Measurements from ENCODE around the gene CLDN20. TPM values are rescaled to one million over a fixed set of nuclear protein-coding genes. Genes with fewer than 3 reads are reported as not detected.
A peak's percentile ranks its signal among the peaks of the same experiment; 100 is the strongest.

The CLDN20 gene
- polyA plus RNA-seq, 1 donor, result 0.76 TPM

GRCh38 chr6:155245193-155245592 lies 18.6 kb upstream of the CLDN20 start:
- DNase-seq (ENCODE audit: low read depth), result no peak

- DNase-seq (ENCODE audit: low read depth), result no peak
Observed at GRCh38 chr6:155245831-155246230, 18.0 kb upstream of the CLDN20 start.

- no peak for DNase-seq (ENCODE audit: low read depth)
Observed at GRCh38 chr6:155246825-155247224, 17.0 kb upstream of the CLDN20 start.

- DNase-seq (ENCODE audit: low read depth), result no peak
Observed at GRCh38 chr6:155247618-155248007, 16.2 kb upstream of the CLDN20 start.

GRCh38 chr6:155248008-155249001 lies 15.5 kb upstream of the CLDN20 start:
- peak; percentile 16 for DNase-seq (ENCODE audit: low read depth)

- no peak for DNase-seq (ENCODE audit: low read depth)
Observed at GRCh38 chr6:155250701-155251381, 13.0 kb upstream of the CLDN20 start.

GRCh38 chr6:155252581-155252980 lies 11.2 kb upstream of the CLDN20 start:
- no peak for DNase-seq (ENCODE audit: low read depth)

GRCh38 chr6:155253337-155253736 lies 10.5 kb upstream of the CLDN20 start:
- no peak for DNase-seq (ENCODE audit: low read depth)

GRCh38 chr6:155254139-155254538 lies 9.7 kb upstream of the CLDN20 start:
- DNase-seq (ENCODE audit: low read depth), result no peak

GRCh38 chr6:155256122-155256795 lies 7.6 kb upstream of the CLDN20 start:
- no peak for DNase-seq (ENCODE audit: low read depth)

- no peak for DNase-seq (ENCODE audit: low read depth)
Observed at GRCh38 chr6:155257796-155258195, 6.0 kb upstream of the CLDN20 start.

- no peak for DNase-seq (ENCODE audit: low read depth)
Observed at GRCh38 chr6:155259204-155259603, 4.6 kb upstream of the CLDN20 start.

GRCh38 chr6:155259897-155260296 lies 3.9 kb upstream of the CLDN20 start:
- DNase-seq (ENCODE audit: low read depth), result no peak

- no peak for DNase-seq (ENCODE audit: low read depth)
Observed at GRCh38 chr6:155260686-155261085, 3.1 kb upstream of the CLDN20 start.

- DNase-seq (ENCODE audit: low read depth), result no peak
Observed at GRCh38 chr6:155261111-155261900, 2.5 kb upstream of the CLDN20 start.

- DNase-seq (ENCODE audit: low read depth), result no peak
Observed at GRCh38 chr6:155262655-155263054, 1.2 kb upstream of the CLDN20 start.

- DNase-seq (ENCODE audit: low read depth), result no peak
Observed at GRCh38 chr6:155264693-155265320, 994 bp downstream of the CLDN20 start.

- no peak for DNase-seq (ENCODE audit: low read depth)
Observed at GRCh38 chr6:155265843-155266535, 2.2 kb downstream of the CLDN20 start.

GRCh38 chr6:155267411-155267810 lies 3.6 kb downstream of the CLDN20 start:
- DNase-seq (ENCODE audit: low read depth), result no peak

All from forelimb muscle (tissue), 1 donor.